Mesenchymal stem cell (in vitro differentiated cells and primary cell): ENCODE results near the gene SMAD3.
A peak's percentile ranks its signal among the peaks of the same experiment; 100 is the strongest.

Source experiments
- DNase-seq: peaks from one replicate; pipeline ENCODE4 v3.0.0-alpha.2; 2013
- H2AFZ ChIP-seq: one replicate; pipeline ENCODE4 v1.6.1; 2013; ENCODE audit warnings: low read depth, mild to moderate bottlenecking, control low read depth, inconsistent platforms, low read length, moderate library complexity
- H2AK5ac ChIP-seq: 2 replicates; pipeline ENCODE4 v1.6.1; 2013; ENCODE audit warnings: low read length, moderate library complexity, mild to moderate bottlenecking, inconsistent platforms; ENCODE audit not compliant: severe bottlenecking
- H2BK120ac ChIP-seq: one replicate; pipeline ENCODE4 v1.6.1; 2013; ENCODE audit warnings: low read depth, mild to moderate bottlenecking, inconsistent platforms, low read length, moderate library complexity
- H2BK12ac ChIP-seq, 2 experiments: one replicate each; pipeline ENCODE4 v1.6.1; 2013; ENCODE audit warnings: inconsistent platforms in 2 of 2, low read length in 2 of 2, mild to moderate bottlenecking in 2 of 2, moderate library complexity in 2 of 2, control low read depth in 1 of 2
- H2BK15ac ChIP-seq: one replicate; pipeline ENCODE4 v1.6.1; 2013; ENCODE audit warnings: mild to moderate bottlenecking, low read depth, inconsistent platforms; ENCODE audit not compliant: poor library complexity, severe bottlenecking
- H2BK5ac ChIP-seq: 2 replicates; pipeline ENCODE4 v1.6.1; 2013; ENCODE audit warnings: low read depth, mild to moderate bottlenecking, low read length, control low read depth, inconsistent platforms; ENCODE audit not compliant: poor library complexity, severe bottlenecking
- H3K14ac ChIP-seq, 2 experiments: one replicate each; pipeline ENCODE4 v1.6.1; 2013; ENCODE audit warnings: inconsistent platforms in 2 of 2, low read length in 2 of 2, control low read depth in 1 of 2, mild to moderate bottlenecking in 1 of 2, moderate library complexity in 1 of 2
- H3K18ac ChIP-seq, 2 experiments: one replicate each; pipeline ENCODE4 v1.6.1; 2013; ENCODE audit warnings: inconsistent platforms in 2 of 2, low read length in 2 of 2, control low read depth in 1 of 2, low read depth in 1 of 2, mild to moderate bottlenecking in 1 of 2
- H3K23ac ChIP-seq, 2 experiments: one replicate each; pipeline ENCODE4 v1.6.1; 2013; ENCODE audit warnings: inconsistent platforms in 2 of 2, low read length in 2 of 2, mild to moderate bottlenecking in 2 of 2, moderate library complexity in 2 of 2, control low read depth in 1 of 2
- H3K27ac ChIP-seq: 2 replicates; pipeline ENCODE4 v1.5.1; 2013; ENCODE audit warnings: mild to moderate bottlenecking, moderate library complexity, low read length, control low read depth, inconsistent platforms; ENCODE audit not compliant: poor library complexity, severe bottlenecking
- H3K27me3 ChIP-seq, 2 experiments: 2 replicates each; pipeline versions ENCODE4 v1.6.1 to v1.7.0; 2013; ENCODE audit warnings: low read length in 2 of 2, mild to moderate bottlenecking in 2 of 2, moderate library complexity in 2 of 2, control low read depth in 1 of 2, inconsistent platforms in 1 of 2; ENCODE audit not compliant: control insufficient read depth in 1 of 2, insufficient read depth in 1 of 2
- H3K36me3 ChIP-seq, 2 experiments: 2 replicates each; pipeline versions ENCODE4 v1.6.1 to v1.7.0; 2013; ENCODE audit warnings: low read length in 2 of 2, control low read depth in 1 of 2, inconsistent platforms in 1 of 2, low read depth in 1 of 2, mild to moderate bottlenecking in 1 of 2; ENCODE audit not compliant: insufficient read depth in 2 of 2, control insufficient read depth in 1 of 2
- H3K4ac ChIP-seq, 2 experiments: one replicate each; pipeline ENCODE4 v1.6.1; 2013; ENCODE audit warnings: inconsistent platforms in 2 of 2, low read length in 2 of 2, mild to moderate bottlenecking in 2 of 2, moderate library complexity in 2 of 2, control low read depth in 1 of 2, low read depth in 1 of 2
- H3K4me1 ChIP-seq: 2 replicates; pipeline ENCODE4 v1.6.1; 2013; ENCODE audit warnings: low read depth, low read length, control low read depth; ENCODE audit not compliant: control insufficient read depth, insufficient read depth
- H3K4me2 ChIP-seq: 2 replicates; pipeline ENCODE4 v1.6.1; 2013; ENCODE audit warnings: low read length, mild to moderate bottlenecking, inconsistent platforms; ENCODE audit not compliant: poor library complexity, severe bottlenecking
- H3K4me3 ChIP-seq, 2 experiments: 2 replicates each; pipeline versions ENCODE4 v1.5.1 to v1.7.0; 2013; ENCODE audit warnings: low read length in 2 of 2, mild to moderate bottlenecking in 2 of 2, control low read depth in 1 of 2, low read depth in 1 of 2; ENCODE audit not compliant: insufficient read depth in 1 of 2
- H3K79me1 ChIP-seq: replicated peaks from 2 replicates; pipeline ENCODE4 v1.6.1; 2013; ENCODE audit warnings: mild to moderate bottlenecking, control low read depth, low read length, inconsistent platforms; ENCODE audit not compliant: poor library complexity, severe bottlenecking
- H3K9ac ChIP-seq: 2 replicates; pipeline ENCODE4 v1.7.0; 2013; ENCODE audit warnings: mild to moderate bottlenecking, low read length, moderate library complexity
- H3K9me3 ChIP-seq: 2 replicates; pipeline ENCODE4 v1.7.0; 2013; ENCODE audit warnings: mild to moderate bottlenecking, low read length; ENCODE audit not compliant: control insufficient read depth
- H4K8ac ChIP-seq: one replicate; pipeline ENCODE4 v1.6.1; 2013; ENCODE audit warnings: inconsistent platforms, mild to moderate bottlenecking, low read length, moderate library complexity
- H4K91ac ChIP-seq: one replicate; pipeline ENCODE4 v1.6.1; 2013; ENCODE audit warnings: mild to moderate bottlenecking, low read length, inconsistent platforms
- WGBS: methylation state at CpG from one replicate; pipeline ENCODE4 v1.1.7; 2013; ENCODE audit warnings: mixed read lengths; 5-methylcytosine and 5-hydroxymethylcytosine counted together

Gene SMAD3

GRCh38 chr15:67067930-67068551 lies 2.6 kb downstream of the SMAD3 start:
- DNase-seq: no peak
- Histone ChIP-seq H3K23ac (no peak overlapping the region), H2BK5ac (peak overlapping the region; percentile 19), H3K4ac (peak overlapping the region in 1 of 2 experiments; percentile 78), H3K18ac (peak overlapping the region; percentile 90 to 95), H3K4me3 (peak overlapping the region in 1 of 2 experiments; percentile 91), H3K4me1 (peaks cover 22% of the 10 kb centered on the region), H3K27me3 (no peaks in the 10 kb centered on the region), H4K8ac (peak overlapping the region; percentile 33), H3K14ac (no peak overlapping the region), H2BK120ac (peak overlapping the region; percentile 11), H3K27ac (peak overlapping the region; percentile 50), H2AFZ (no peak overlapping the region), H3K9ac (peak overlapping the region; percentile 92), H3K9me3 (no peaks in the 10 kb centered on the region), H2BK15ac (no peak overlapping the region), H2BK12ac (peak overlapping the region; percentile 6 to 64), H3K79me1 (peaks cover 11% of the 10 kb centered on the region), H3K36me3 (peaks cover 3 to 32% of the 10 kb centered on the region in 2 experiments), H3K4me2 (peak overlapping the region; percentile 94), H2AK5ac (peak overlapping the region; percentile 68), H4K91ac (no peak overlapping the region)
- WGBS: 15% methylated on average over 3 of the region's 3 CpGs

- Histone ChIP-seq H3K4ac (peak overlapping the region in 1 of 2 experiments; percentile 78), H4K91ac (no peak overlapping the region), H3K27ac (peak overlapping the region; percentile 50), H3K4me1 (peaks cover 22% of the 10 kb centered on the region), H2BK120ac (no peak overlapping the region), H3K4me3 (peak overlapping the region in 1 of 2 experiments; percentile 91), H2BK15ac (no peak overlapping the region), H3K36me3 (peaks cover 3 to 35% of the 10 kb centered on the region in 2 experiments), H3K27me3 (no peaks in the 10 kb centered on the region), H3K9me3 (no peaks in the 10 kb centered on the region), H2AK5ac (peak overlapping the region; percentile 35), H3K79me1 (peaks cover 13% of the 10 kb centered on the region), H3K14ac (no peak overlapping the region), H3K18ac (peak overlapping the region in 1 of 2 experiments; percentile 24), H2BK12ac (no peak overlapping the region), H2BK5ac (no peak overlapping the region), H3K4me2 (no peak overlapping the region), H3K23ac (no peak overlapping the region), H3K9ac (peak overlapping the region; percentile 92), H4K8ac (peak overlapping the region; percentile 9), H2AFZ (no peak overlapping the region)
- peak; percentile 57 for DNase-seq
- whole genome bisulfite sequencing: 50% methylated on average over 6 of the region's 6 CpGs
These were observed 3.5 kb downstream of the SMAD3 start for GRCh38 chr15:67068710-67069400.

GRCh38 chr15:67070150-67070549 lies 4.7 kb downstream of the SMAD3 start:
- no peak overlapping the region for H3K4me2 ChIP-seq
- H3K4me3 ChIP-seq: peak overlapping the region in 1 of 2 experiments; percentile 31
- no peak overlapping the region for H2BK120ac ChIP-seq
- H3K14ac ChIP-seq: peak overlapping the region in 1 of 2 experiments; percentile 6
- H2BK15ac ChIP-seq: no peak overlapping the region
- H3K18ac ChIP-seq: no peak overlapping the region
- no peak for DNase-seq
- no peak overlapping the region for H3K9ac ChIP-seq
- 65% methylated on average over 4 of the region's 5 CpGs for WGBS
- H2AFZ ChIP-seq: no peak overlapping the region
- no peak overlapping the region for H4K8ac ChIP-seq
- no peak overlapping the region for H4K91ac ChIP-seq
- H3K27ac ChIP-seq: no peak overlapping the region
- no peak overlapping the region for H2BK12ac ChIP-seq
- no peak overlapping the region for H3K4ac ChIP-seq
- H2AK5ac ChIP-seq: no peak overlapping the region
- no peaks in the 10 kb centered on the region for H3K27me3 ChIP-seq
- peaks cover 14% of the 10 kb centered on the region for H3K79me1 ChIP-seq
- no peak overlapping the region for H3K23ac ChIP-seq
- no peak overlapping the region for H2BK5ac ChIP-seq
- no peaks in the 10 kb centered on the region for H3K9me3 ChIP-seq
- peaks cover 18% of the 10 kb centered on the region for H3K4me1 ChIP-seq
- H3K36me3 ChIP-seq: peaks cover 3 to 35% of the 10 kb centered on the region in 2 experiments

- Histone ChIP-seq H3K4me1 (peaks cover 19% of the 10 kb centered on the region), H3K79me1 (peaks cover 15% of the 10 kb centered on the region), H3K18ac (no peak overlapping the region), H2BK5ac (no peak overlapping the region), H3K36me3 (peaks cover 3 to 38% of the 10 kb centered on the region in 2 experiments), H2BK12ac (no peak overlapping the region), H3K4me3 (no peak overlapping the region), H3K27ac (no peak overlapping the region), H2BK15ac (no peak overlapping the region), H4K8ac (no peak overlapping the region), H2AFZ (no peak overlapping the region), H2BK120ac (no peak overlapping the region), H3K9me3 (no peaks in the 10 kb centered on the region), H3K14ac (no peak overlapping the region), H3K4me2 (no peak overlapping the region), H3K9ac (no peak overlapping the region), H2AK5ac (no peak overlapping the region), H3K23ac (no peak overlapping the region), H4K91ac (no peak overlapping the region), H3K4ac (no peak overlapping the region), H3K27me3 (no peaks in the 10 kb centered on the region)
- no peak for DNase-seq
- WGBS: 81% methylated on average over 7 of the region's 9 CpGs
These were observed 5.7 kb downstream of the SMAD3 start for GRCh38 chr15:67070892-67071664.
